ENCODE results near the gene PRRC2B.

DNA sequence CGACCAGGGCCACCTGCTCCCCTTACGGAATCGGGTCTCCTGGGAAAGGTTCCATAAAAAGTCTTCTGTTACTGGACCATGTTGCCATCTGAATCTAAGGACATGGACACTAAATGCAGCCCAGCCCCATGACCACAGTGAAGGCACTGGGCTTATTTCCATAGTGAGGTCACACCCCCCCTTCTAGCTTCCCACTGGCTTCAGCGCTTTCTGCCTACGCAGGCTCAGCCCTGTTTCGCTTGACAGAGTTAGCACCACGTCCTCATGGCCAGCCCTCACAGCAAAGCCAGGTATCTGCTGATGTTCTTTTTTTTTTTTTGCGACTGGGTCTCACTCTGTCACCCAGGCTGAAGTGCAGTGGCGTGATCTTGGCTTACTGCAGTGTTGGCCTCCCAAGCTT lies 123.0 kb downstream of the PRRC2B start:
- TF ChIP-seq POLR2A (IDR thresholded peaks at IDR 0.05), result no peak
- TF ChIP-seq, protein P1, sequence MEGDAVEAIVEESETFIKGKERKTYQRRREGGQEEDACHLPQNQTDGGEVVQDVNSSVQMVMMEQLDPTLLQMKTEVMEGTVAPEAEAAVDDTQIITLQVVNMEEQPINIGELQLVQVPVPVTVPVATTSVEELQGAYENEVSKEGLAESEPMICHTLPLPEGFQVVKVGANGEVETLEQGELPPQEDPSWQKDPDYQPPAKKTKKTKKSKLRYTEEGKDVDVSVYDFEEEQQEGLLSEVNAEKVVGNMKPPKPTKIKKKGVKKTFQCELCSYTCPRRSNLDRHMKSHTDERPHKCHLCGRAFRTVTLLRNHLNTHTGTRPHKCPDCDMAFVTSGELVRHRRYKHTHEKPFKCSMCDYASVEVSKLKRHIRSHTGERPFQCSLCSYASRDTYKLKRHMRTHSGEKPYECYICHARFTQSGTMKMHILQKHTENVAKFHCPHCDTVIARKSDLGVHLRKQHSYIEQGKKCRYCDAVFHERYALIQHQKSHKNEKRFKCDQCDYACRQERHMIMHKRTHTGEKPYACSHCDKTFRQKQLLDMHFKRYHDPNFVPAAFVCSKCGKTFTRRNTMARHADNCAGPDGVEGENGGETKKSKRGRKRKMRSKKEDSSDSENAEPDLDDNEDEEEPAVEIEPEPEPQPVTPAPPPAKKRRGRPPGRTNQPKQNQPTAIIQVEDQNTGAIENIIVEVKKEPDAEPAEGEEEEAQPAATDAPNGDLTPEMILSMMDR (IDR thresholded peaks at IDR 0.05), result no peak
